Prostate gland (tissue), 2 donors: ENCODE data around the gene GCNT2.

ENCODE experiments used
- CTCF ChIP-seq, 4 experiments: fragments of 200-600 bp in 2 of 4; fragments of 450-650 bp in 2 of 4; sonication (generic) in 2 of 4; IDR thresholded peaks; 1 replicate in 3 of 4; 2 replicates in 1 of 4; pipeline ENCODE4 v1.5.1; 2016 to 2019; ENCODE audit warnings: antibody characterized with exemption in 4 of 4, mild to moderate bottlenecking in 2 of 4, moderate library complexity in 2 of 4
- POLR2A ChIP-seq: fragments of 450-650 bp; IDR thresholded peaks from one replicate; pipeline ENCODE4 v1.6.1; 2016; ENCODE audit warnings: antibody characterized with exemption, mild to moderate bottlenecking
- POLR2AphosphoS5 ChIP-seq: sonication (generic); formaldehyde crosslinking; IDR thresholded peaks from one replicate; pipeline ENCODE4 v1.6.1; 2017; ENCODE audit warnings: antibody characterized with exemption

GRCh38 chr6:10617008-10617696, 96.0 kb downstream of the GCNT2 start:
- TF ChIP-seq CTCF (IDR thresholded peaks at IDR 0.05) = no peak
- TF ChIP-seq POLR2AphosphoS5 = no peak
- TF ChIP-seq POLR2A = no peak
